GM10248 (cell line): Measurements from ENCODE around the gene RFX4.

Experiments
- CTCF ChIA-PET: fragments of 300-600 bp; sonication (Branson Sonifier 250); formaldehyde crosslinking; extraction: SDS; loops from one replicate; lab custom pipeline; 2021; ENCODE audit warnings: antibody characterized with exemption; lab: Yijun Ruan, JAX
- POLR2A ChIA-PET: fragments of 350-650 bp; sonication (Branson Sonifier 250); formaldehyde crosslinking; extraction: SDS; loops from one replicate; lab custom pipeline; 2020; ENCODE audit warnings: antibody characterized with exemption; lab: Yijun Ruan, JAX
- DNase-seq: peaks from one replicate; pipeline ENCODE4 v3.0.0; 2012; ENCODE audit errors: extremely low spot score
- CTCF ChIP-seq: IDR thresholded peaks from 2 replicates; pipeline ENCODE4 v1.5.1; 2012; ENCODE audit warnings: mild to moderate bottlenecking, low read depth; ENCODE audit errors: extremely low read depth, missing control alignments, control extremely low read depth

RFX4 gene

GRCh38 chr12:106588771-106589170 is 6.0 kb downstream of the RFX4 start:
- no peak for TF ChIP-seq CTCF
- DNase-seq = no peak
- POLR2A ChIA-PET = no interaction called here
- CTCF ChIA-PET = no interaction called here

DNA sequence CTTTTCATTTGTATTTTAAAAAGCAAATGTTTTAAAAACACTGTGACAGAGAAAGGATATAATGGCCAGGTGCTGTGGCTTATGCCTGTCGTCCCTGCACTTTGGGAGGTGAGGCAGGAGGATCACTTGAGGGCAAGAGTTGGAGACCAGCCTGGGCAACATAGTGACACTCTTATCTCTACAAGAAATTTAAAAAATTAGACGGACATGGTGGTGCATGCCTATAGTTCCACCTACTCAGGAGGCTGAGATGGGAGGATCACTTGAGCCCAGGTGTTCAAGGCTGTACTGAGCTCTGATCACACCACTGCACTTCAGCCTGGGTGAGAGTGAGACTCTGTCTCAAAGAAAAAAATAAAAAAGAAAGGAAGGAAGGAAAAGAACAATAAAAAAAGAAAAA is 7.8 kb downstream of the RFX4 start:
- no peak for TF ChIP-seq CTCF
- POLR2A ChIA-PET = no interaction called here
- DNase-seq = no peak
- CTCF ChIA-PET = interaction anchor here (1.5 kb wide), 1 partner anchor 12 kb away, joined by 3 read pairs; no protein-coding TSS in a partner anchor

GRCh38 chr12:106594447-106594846 is 11.6 kb downstream of the RFX4 start:
- CTCF ChIA-PET = no interaction called here
- POLR2A ChIA-PET = no interaction called here
- TF ChIP-seq CTCF = no peak
- DNase-seq = no peak

GRCh38 chr12:106595268-106595667 is 12.5 kb downstream of the RFX4 start:
- ChIA-PET CTCF (no interaction called here), POLR2A (no interaction called here)
- TF ChIP-seq CTCF = no peak
- no peak for DNase-seq

DNA sequence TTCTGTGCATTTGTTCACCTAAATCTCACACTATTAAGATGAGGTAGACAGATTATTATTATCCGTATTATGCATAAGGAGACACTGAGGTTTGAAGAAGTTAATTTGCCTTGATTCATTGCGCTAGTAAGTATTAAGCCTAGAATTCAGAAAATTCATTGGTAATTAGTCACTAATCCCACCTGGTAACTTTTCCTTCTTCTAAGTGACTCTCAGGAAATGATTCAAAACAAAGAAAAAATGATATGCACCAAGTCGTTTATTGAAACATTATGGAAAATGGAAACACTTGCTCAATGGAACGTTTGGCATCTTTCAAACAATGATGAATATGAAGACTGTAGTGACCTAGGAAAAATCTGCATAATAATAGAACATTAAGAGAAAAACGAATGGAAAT is 15.2 kb downstream of the RFX4 start:
- DNase-seq = no peak
- CTCF ChIA-PET = no interaction called here
- no peak for TF ChIP-seq CTCF
- POLR2A ChIA-PET = no interaction called here

DNA sequence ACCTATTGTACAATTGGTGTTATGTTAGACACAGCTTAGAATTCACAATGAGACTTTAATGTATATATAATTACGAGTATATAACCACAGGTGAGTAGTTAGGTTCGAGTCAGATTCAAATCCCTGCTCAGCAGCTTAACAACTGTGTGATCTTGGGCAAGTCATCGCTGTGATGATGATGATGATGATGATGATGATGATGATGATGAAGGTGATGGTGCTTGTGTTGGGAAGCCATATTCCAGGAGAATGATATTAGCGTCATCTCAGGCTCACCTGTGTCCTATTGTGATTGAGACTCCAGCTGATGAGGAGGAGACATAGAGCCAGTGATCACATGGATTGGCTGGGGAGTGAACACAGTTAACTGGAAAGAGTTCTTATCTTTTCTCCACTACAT is 16.5 kb downstream of the RFX4 start:
- ChIA-PET POLR2A (no interaction called here), CTCF (no interaction called here)
- TF ChIP-seq CTCF = no peak
- no peak for DNase-seq

GRCh38 chr12:106600503-106600902 is 17.7 kb downstream of the RFX4 start:
- DNase-seq = no peak
- POLR2A ChIA-PET = no interaction called here
- TF ChIP-seq CTCF = no peak
- CTCF ChIA-PET = no interaction called here
